Measurements from ENCODE around the gene COMMD9.
A peak's percentile ranks its signal among the peaks of the same experiment; 100 is the strongest.
"Not testable (repeated sequence)": the region's sequence is repeated elsewhere in the genome, so short reads cannot be mapped to it uniquely, and the experiment has no call there.

COMMD9 gene

DNA sequence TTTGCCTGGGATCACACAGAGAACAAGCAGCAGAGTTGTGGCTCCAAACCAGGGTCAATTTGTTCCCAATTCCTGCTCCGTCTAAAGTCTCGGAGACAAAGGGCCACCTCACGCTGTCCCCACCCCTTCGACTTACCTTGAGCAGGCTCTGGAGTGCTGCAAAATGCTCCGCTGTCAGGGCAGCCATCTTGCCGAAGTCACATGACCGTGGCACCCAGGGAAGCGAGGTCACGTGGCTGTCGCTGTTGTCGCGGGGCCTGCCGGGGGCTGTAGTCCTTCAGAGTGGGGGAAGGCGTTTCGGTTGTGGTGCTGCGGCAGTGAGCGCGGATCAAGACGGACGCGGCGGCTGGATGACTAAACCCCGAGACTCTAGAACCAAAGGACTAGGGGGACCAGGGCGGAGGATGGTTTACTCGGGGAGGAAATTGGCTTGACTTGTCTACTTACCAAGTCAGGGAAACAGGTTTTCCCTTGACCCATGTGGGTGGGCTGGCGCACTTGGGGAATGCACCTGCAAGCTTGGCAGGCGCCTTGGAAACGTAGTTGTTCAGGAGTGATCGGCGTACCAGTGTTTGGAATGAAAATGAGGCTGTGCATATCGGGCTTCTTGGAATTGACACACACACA is at the start of gene COMMD9:
Gene COMMD9, minus strand, starts transcription at position 199 of the 627 bp plus-strand sequence. Its CDS starts 12 bp downstream, at position 187.
- peak; percentile 90 for DNase-seq

DNA sequence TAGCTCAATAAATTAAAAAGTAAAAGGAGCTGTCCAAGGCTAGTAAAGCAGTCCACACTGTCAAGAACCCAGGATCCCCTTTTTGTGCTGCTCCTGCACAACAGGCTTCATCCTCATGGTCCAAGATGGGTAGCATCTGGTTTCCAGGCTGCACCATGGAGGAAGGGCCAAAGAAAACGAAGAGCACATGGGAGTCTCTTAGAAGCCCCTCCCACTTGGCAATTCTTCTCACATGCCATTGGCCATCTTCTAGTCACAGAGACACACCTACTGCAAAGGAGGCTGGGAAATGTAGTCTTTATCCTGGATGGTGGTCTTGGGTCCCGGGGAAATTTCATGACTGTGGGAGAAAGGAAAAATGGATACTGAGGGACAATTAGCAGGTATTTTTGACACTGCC is 44.7 kb upstream of the COMMD9 start:
- peak; percentile 21 for DNase-seq

GRCh38 chr11:36333468-36333867 is 44.2 kb upstream of the COMMD9 start:
- DNase-seq = no peak

DNA sequence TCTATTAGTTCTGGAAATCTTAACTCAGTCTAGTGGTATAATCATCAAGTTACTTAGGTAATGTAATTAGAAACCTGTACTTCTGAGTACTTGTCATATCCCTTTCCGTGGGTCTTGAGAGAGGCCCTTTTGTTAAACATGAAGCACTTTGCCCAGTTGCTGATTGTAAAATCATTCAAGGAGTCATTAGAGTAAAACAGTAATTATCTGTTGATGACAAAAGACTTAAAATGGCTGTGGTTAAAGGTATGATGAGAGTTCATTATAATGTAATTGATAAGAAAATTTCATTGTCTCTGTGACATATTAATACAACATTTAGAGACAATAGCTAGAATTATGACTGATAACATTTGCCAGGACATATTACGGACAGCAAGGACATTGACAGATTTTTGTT is 41.2 kb upstream of the COMMD9 start:
- DNase-seq = no peak

- no peak for DNase-seq
These were observed 39.9 kb upstream of the COMMD9 start for GRCh38 chr11:36328966-36329673.

DNA sequence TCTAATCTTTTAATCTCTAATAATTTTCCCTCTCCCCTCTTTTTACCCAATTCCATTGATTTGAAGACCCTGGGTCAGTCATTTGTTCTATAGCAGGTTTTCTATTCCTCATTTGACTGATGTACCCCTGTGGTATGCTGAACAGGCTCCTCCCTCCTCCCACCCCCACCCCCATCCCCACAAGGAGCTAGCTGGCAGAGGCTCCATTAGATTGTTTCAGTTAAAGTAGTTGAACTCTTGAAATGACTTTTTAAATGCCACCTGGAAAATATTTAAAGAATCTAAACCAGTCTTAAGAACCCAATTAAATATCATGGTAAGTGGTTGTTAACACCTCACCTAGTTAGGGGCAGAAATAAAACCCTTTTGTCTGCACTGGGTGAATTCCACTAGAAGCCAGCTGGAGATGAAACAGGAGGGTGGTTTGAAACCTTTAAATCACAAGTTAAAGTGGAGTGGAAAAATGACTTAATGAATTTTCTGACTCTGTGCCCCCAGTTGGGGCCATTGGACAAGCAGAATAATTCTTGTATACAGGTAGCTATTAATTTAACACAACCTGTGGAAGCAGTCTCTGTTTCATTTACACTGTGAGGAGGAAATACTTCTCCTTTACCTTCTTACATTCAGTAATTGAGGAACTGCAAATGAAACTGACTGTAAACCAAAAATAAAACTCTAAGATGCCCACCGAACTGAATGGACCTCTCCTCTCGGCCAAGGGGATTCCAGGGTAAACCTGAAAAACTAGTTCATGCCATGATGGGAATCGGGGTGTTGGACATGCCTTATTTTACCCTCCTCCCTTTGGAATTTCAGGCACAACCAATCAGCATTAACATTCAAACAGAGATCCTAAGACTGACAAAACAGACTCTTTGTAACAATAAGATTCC is 37.5 kb upstream of the COMMD9 start:
- no peak for DNase-seq

GRCh38 chr11:36325403-36325802 is 36.2 kb upstream of the COMMD9 start:
- not testable (repeated sequence) for DNase-seq

DNA sequence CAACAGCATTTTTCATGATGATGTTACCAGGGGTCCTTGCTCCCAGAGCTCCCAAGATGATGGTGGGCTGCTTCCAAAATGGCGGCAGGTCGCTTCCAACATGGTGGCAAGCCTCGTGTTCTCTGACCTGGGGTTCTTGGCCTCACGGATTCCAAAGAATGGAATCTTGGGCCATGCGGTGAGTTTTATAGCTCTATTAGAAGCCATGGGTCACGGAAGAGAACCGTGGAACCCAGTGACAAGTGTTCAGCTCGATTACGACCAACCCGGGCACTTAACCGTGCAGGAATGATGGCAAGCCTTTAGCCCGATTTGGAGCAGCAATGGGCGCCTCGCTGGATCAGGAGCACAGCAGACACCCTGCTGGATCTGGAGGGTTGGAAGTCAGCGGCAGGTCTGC is 35.7 kb upstream of the COMMD9 start:
- DNase-seq = not testable (repeated sequence)

DNA sequence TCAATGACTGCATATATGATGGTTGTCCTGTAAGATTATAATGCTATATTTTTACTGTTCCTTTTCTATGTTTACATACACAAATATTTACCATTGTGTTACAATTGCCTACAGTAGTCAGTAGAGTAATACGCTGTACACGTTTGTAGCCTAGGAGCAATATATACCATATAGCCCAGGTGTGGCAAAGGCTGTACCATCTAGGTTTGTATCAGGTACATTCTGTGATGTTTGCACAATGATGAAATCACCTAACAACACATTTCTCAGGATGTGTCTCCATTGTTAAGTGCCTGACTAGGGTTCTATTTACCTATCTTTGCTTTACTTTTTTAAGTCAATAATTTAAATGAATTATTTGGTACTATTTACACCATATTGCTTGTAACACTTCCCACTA is 28.8 kb upstream of the COMMD9 start:
- no peak for DNase-seq

- peak; percentile 4 for DNase-seq
These were observed 26.8 kb upstream of the COMMD9 start for GRCh38 chr11:36316049-36316448.

- DNase-seq = no peak
These were observed 25.2 kb upstream of the COMMD9 start for GRCh38 chr11:36314434-36314767.

DNA sequence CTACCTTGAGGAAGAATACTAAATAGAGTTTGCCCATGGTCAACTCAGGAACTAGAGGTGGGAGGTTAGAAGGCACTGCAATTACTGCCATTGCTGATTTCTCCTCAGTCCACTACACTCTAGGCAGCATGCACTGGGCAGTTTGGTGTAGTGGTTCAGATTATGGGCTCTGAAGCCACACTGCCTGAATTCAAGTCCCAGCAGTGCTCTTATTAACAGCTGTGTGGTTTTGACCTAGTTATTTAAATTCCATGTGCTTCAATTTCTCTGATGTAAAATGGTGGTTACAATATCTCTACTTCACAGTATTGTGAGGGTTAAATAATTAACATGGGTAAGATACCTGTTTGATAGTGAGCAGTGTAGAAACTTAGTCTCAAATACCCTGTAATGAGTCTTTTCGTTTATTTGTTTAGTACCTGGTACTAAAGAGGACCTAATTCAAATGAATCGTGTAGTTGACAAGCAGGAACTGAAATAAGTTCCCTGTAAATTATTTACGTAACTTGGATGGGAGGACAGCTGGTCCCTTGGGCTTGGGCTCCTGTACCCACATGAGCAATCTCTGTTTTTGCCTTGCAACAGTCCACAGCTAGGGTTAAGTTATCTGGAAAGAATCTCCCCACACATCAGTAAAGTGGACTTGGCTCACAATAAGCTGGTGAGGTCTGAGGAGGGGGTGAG is 24.7 kb upstream of the COMMD9 start:
- no peak for DNase-seq

DNA sequence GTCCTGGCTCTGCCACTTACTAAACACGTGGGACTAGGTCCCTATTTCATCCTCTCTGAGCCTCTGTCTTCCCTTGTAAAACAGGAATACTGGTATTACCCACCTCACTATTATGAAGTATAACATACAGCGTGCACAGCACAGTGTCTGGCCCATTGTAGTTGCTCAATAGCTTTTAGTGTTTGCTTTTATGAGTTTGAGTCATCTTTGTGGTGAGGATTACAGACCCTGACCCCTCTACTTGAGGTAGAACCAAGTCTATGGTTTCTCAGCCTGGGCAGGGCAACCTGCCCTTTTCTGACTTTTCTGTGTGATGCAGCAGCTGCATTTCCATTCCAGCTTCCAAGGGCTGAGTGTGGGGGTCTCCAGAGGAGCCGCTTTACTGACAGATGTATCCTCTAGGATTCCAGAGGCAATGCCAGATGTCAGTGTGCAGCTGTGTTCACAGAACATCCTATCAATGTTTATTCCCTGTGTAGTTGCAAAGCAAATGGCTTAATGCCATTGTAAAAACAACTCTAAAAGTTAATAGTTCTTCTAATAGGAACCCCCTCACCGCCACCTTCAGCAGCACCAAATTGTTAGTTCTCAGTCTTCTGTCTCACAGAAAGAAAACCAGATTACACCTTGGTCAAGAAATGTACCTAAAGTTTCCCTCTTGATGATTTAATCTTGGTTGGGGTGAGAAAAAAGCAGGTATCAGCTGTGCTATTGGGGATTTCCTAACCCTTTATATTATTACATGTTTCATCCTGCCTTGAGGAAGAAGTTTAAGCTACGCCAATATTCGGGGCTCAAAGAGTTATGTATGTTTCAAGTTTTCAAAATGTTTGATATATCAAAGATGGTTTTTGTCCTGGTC is 23.6 kb upstream of the COMMD9 start:
- no peak for DNase-seq

GRCh38 chr11:36311926-36312595 is 22.8 kb upstream of the COMMD9 start:
- no peak for DNase-seq

- DNase-seq = no peak
These were observed 20.6 kb upstream of the COMMD9 start for GRCh38 chr11:36309779-36310178.

DNA sequence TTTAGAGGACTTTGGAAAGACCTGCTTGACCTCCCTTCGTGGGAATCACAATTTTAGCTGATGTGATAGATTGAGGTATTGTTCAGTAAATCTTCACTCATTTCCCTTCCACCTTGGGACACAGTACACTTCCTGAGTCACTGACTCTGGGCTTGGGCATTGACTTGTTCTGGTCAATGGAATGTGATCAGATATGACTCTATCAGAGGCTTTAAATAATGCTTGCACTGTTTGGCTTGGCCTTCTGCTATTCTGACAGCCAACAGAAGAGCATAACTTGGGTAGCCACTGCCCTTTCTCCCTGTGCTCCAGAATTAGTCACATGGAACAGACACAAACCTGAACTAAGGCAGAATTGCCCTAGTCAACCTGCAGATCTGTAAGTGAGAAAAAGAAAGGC is 19.4 kb upstream of the COMMD9 start:
- no peak for DNase-seq

- peak; percentile 34 for DNase-seq
These were observed 17.7 kb upstream of the COMMD9 start for GRCh38 chr11:36306888-36307287.

DNA sequence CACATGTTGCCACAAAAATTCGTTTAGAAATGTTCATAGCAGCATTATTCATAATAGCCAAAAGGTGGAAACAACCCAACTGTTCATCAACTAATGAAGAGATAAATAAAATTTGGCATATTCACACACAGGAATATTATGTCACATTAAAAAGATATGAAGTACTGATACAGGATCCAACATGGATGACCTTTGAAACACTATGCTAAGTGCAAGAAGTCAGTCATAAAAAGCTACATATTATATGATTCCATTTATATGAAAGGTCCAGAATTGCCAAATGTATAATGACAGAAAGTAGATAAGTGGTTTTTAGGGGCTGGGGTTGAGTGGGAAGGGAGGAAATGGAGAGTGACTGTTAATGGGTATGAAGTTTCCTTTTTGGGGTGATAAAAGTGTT is 15.8 kb upstream of the COMMD9 start:
- no peak for DNase-seq

DNA sequence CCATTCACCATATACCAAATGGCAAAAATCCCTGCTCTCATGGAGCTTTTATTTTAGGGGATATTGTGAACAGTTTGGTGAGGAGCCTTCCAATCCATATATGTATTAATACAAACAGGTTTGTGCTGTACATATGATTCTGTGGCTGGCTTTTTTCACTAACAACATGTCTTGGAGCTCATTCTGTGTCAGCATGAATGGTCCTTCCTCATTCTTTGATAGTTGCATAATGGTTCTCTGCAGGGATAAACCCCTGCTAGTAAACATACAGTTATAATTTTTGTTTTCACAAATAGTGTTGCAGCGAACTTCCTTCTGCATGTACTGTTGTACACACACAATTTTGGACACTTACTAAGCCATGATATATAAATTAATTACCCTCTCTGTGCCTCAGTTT is 15.1 kb upstream of the COMMD9 start:
- no peak for DNase-seq

GRCh38 chr11:36300650-36301049 is 11.4 kb upstream of the COMMD9 start:
- peak; percentile 2 for DNase-seq

DNA sequence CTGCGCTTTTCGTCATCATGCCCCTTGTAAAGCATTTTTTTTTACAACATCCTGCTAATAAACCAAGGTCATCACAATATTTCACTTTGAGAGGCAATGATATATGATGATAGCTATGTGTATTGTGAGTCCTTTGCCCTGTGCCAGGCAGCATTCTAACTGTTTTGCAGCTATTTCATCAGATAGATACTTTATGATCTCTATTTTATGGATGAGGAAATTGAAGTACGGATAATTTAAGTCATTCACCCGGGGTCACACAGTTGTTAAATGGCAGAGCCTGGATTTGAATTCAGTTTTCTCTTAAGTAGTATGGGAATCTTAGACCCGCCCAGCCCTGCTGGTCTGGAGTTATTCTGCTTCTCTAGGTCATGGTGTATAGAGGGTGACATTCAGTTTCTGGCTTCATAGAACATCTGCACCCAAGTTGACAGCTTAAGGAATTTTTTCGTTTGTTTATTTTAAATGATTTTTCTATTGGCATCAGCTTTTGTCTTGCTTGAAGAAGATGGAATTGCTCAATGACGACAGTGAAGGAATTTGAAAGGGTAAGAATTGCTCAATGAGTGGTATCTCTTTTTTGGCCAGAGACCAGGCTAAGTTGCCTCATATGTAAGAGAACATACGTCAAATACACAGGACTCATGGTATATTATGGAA is 7.8 kb upstream of the COMMD9 start:
- DNase-seq = no peak

Data from RPMI8226 (cell line).